ENCODE data around the gene POLR1A.

DNA sequence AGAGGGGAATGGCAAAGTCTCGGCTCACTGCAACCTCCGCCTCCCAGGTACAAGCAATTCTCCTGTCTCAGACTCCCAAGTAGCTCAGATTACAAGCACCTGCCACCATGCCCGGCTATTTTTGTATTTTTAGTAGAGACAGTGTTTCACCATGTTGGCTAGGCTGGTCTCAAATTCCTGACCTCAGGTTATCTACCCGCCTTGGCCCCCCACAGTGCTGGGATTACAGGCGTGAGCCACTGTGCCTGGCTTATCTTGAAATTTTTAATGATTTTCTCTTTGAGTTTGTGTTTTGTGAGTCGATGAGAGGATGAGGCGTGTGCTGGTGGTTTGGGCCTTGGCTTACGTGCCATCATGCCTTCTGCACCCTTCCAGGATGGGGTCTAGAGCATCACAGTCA, 115.6 kb downstream of the POLR1A start:
- TF ChIP-seq, protein P1, sequence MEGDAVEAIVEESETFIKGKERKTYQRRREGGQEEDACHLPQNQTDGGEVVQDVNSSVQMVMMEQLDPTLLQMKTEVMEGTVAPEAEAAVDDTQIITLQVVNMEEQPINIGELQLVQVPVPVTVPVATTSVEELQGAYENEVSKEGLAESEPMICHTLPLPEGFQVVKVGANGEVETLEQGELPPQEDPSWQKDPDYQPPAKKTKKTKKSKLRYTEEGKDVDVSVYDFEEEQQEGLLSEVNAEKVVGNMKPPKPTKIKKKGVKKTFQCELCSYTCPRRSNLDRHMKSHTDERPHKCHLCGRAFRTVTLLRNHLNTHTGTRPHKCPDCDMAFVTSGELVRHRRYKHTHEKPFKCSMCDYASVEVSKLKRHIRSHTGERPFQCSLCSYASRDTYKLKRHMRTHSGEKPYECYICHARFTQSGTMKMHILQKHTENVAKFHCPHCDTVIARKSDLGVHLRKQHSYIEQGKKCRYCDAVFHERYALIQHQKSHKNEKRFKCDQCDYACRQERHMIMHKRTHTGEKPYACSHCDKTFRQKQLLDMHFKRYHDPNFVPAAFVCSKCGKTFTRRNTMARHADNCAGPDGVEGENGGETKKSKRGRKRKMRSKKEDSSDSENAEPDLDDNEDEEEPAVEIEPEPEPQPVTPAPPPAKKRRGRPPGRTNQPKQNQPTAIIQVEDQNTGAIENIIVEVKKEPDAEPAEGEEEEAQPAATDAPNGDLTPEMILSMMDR (IDR thresholded peaks at IDR 0.05; ENCODE audit: low read depth, low read length) = no peak
- no peak for TF ChIP-seq EZH2phosphoT487 (IDR thresholded peaks at IDR 0.05; ENCODE audit: low read depth)
